GM21528 (cell line): ENCODE data around the gene DVL1.
"Not testable (repeated sequence)": the region's sequence is repeated elsewhere in the genome, so short reads cannot be mapped to it uniquely, and the experiment has no call there.

Experiments used
- ATAC-seq: cut with Tn5 transposase; IDR thresholded peaks from one replicate; pipeline ENCODE4 v1.9.1; 2021; ENCODE audit warnings: mild to moderate bottlenecking, moderate library complexity; ENCODE audit not compliant: unreplicated experiment, low FRiP score

The DVL1 gene

DNA sequence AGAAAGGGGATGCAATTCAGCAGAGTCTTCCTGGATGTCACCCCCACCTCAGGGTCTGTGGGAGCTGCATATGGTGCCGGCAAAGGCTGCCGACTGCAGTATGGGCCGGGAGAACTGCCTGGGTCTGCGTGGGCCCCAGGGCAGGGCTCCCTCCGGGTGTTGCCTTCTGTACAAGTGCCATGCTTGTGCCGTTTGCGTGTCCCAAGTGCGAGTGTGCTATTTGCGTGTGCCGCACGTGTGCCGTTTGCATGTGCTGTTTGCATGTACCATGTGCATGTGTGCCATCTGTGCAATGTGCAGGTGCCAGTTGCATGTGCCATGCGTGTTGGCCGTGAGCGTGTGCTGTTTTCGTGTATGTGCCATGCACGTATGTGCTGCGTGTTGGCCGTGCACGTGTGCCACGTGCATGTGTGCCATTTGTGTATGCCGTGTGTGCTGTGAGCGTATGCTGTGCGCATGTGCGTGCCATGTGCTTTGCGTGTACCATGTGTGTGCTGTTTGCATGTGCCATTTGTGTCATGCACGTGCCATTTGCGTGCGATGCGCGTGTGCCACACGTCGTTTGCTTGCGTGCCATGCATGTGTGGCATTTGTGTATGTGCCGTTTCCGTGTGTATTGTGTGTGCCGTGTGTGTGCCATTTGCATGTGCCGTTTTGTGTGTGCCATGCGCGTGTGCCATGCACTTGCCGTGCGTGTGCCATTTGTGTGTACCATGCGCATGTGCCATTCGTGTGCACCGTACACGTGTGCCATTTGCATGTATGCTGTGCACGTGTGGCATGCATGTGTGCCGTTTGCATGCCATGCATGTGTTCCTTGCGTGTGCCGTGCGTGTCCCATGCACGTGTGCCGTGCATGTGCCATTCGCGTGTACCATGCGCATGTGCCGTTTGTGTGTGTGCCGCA, 19.7 kb downstream of the DVL1 start:
- ATAC-seq: no peak

DNA sequence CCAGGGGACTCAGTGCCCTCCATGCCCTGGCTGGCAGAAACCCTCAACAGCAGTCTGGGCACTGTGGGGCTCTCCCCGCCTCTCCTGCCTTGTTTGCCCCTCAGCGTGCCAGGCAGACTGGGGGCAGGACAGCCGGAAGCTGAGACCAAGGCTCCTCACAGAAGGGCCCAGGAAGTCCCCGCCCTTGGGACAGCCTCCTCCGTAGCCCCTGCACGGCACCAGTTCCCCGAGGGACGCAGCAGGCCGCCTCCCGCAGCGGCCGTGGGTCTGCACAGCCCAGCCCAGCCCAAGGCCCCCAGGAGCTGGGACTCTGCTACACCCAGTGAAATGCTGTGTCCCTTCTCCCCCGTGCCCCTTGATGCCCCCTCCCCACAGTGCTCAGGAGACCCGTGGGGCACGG, 21.0 kb downstream of the DVL1 start:
- ATAC-seq: no peak

DNA sequence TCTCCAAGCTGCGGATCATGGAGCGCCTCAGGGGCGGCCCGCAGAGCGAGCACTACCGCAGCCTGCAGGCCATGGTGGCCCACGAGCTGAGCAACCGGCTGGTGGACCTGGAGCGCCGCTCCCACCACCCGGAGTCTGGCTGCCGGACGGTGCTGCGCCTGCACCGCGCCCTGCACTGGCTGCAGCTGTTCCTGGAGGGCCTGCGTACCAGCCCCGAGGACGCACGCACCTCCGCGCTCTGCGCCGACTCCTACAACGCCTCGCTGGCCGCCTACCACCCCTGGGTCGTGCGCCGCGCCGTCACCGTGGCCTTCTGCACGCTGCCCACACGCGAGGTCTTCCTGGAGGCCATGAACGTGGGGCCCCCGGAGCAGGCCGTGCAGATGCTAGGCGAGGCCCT, 21.9 kb downstream of the DVL1 start:
- ATAC-seq: no peak

DNA sequence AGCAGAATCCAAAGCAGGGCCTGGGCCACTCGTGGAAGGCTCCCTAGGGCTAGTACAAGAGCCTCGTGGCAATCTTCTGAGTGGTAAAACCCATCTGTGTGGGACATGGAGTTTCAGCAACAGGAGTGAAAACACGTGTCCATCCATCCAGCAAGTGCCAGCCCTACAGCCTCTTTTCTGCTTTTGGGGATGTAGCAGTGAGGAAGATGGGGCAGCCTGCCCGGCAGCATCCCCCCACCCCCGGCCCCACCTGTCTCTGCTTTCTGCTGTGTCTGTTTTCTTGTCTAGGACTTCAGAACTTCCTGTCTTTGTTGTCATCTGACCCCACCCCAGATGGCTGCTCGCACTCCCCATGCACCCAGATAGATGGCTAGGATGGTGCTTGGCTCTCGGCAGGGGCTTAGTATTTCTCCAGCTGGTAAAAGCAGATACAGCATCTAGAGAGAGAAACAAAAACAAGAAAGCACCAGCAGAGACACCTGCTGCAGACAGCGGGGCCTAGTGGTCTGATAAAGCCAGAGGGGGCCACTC, 23.1 kb downstream of the DVL1 start:
- no peak for ATAC-seq

DNA sequence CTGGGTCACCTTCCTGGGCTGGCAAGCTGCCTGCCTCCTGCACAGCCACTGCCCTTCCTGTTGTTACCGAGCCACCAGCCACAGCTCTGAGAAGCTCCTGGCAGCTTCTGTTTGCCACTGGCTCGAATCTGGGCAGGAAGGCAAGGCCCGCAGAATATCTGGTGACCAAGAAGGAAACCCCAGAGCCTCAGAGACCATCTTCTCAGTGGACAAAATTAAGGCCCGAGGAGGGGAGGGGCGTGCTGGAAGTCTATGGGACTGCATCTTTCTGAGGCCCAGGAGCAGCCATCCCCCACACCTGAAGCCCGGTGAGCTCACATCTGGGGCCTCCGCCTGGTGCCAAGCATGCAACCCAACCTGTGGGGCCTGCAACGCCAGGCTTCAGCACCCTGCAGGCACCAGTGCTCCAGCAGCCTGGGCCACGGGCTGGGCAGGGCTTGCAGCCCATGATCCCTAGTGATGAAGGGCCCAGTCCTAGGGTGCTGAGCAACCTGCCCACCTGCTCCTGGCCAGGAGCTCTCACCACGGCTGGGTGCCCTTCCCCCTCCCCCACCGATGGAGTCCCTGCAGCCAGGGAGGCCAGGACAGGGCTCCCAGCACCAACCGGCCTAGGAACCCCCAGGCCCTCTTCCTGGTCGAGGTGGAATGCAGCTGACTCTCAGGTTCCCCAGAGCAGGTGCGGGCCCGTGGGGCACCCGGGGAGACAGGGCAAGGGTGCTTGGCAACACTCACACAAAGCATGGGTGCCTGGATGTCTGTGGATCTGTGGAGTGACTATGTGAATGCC, 23.7 kb downstream of the DVL1 start:
- ATAC-seq: no peak

DNA sequence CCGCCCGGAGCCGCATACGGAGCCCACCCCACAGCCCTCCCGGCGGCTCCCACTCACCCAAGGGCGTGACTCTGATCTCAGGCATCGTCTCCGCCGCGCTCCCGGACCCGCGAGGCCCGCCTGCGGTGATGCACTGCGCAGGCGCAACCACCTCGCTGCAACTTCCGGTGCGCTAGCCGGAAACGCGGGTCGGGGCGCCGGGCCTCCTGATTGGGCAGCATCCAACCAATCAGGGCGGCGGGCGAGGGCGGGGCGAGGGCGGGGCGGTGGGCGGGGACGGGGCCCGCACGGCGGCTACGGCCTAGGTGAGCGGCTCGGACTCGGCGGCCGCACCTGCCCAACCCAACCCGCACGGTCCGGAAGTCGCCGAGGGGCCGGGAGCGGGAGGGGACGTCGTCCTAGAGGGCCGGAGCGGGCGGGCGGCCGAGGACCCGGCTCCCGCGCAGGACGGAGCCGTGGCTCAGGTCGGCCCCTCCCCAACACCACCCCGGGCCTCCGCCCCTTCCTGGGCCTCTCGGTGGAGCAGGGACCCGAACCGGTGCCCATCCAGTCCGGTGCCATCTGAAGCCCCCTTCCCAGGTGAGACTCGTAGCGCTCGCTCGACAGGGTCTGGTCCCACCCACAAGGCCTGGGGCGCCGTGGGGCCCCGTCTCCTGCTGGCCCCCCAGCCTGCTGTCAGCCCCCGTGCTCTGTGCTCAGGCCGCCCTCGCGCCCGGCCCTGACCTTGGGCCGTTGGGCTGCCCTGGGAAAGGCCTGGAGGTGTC, 24.5 kb downstream of the DVL1 start, which contains the start of the genes CPTP and INTS11:
TSS of gene CPTP (plus strand) at position 279 of the 764 bp plus-strand sequence. CDS start 2,109 bp downstream, outside the sequence.
TSS of gene INTS11 (minus strand) at position 137 of the 764 bp plus-strand sequence. CDS start at position 85, 52 bp downstream.
- peak; percentile 63 for ATAC-seq

DNA sequence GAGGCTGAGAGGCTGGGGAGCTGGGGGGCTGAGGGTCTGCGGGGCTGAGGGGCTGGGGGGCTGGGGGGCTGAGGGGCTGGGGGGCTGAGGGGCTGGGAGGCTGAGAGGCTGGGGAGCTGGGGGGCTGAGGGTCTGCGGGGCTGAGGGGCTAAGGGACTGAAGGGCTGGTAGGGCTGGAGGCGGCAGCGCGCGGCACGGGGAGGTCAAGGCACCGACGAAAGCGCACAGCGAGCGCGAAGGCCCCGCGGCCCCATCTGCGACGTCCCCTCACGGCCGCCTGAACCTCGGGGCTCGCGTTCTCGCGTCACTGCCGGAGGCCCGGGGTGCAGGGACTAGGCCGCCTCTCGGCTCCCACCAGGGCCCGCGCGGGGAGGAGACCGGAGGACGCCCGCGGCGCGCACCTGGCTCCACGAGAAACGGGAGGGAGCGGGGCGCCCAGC, 25.1 kb downstream of the DVL1 start:
- ATAC-seq: peak; percentile 26

DNA sequence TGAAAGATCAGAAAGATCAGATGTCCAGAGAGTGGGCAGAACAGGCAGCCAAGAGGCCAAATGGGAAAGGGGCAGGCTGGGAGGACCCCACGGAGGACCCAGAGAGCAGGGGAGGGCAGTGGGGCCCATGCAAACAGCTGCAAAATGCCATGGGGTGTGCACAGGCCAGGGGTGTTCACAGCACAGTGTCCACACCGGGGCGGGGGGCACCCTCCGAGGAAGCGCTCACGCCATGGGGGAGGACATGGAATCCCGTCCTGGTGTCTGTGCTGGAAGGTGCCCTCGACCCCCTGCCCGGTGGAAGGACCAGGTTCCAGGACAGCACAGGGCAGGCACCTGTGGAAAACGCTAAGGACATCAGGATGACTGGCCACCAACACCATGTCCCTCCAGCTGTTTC, 26.3 kb downstream of the DVL1 start:
- ATAC-seq: no peak

DNA sequence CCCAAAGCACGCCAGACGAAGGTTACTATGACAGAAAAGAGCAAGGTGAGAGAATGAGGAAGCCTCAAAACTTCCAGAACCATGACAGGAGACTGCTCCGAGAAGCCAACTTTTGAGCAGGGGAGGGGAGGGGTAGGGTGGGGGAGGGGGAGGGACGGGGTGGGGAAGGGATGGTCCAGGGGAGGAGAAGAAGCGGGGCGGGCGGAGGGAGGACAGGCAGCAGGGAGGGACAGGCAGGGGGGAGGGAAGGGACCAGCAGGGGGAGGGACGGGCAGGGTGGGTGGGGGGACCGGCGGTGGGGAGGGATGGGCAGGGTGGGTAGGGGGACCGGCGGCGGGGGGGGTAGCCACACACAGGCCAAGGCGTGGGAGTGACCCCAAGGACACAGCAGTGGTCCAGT, 26.8 kb downstream of the DVL1 start:
- no peak for ATAC-seq

DNA sequence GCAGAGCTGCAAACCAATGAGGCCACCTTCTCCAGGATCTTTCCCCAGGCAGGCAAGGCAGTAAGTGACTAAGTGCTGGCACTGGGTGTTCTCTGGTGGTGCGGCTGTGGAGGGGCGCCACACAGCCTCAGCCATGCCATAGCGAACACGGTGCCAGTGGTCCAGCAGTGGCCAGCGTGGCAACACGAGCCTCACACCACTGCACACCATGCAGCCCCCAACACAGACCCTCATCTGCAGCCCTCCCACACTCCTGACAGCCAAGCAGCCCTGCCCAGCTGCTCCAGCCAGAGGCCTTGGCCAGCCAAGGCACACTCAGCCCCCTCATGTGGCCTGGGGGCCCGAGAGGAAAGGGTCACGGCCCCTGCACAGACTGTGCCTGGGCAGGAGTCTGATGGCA, 27.7 kb downstream of the DVL1 start:
- no peak for ATAC-seq

DNA sequence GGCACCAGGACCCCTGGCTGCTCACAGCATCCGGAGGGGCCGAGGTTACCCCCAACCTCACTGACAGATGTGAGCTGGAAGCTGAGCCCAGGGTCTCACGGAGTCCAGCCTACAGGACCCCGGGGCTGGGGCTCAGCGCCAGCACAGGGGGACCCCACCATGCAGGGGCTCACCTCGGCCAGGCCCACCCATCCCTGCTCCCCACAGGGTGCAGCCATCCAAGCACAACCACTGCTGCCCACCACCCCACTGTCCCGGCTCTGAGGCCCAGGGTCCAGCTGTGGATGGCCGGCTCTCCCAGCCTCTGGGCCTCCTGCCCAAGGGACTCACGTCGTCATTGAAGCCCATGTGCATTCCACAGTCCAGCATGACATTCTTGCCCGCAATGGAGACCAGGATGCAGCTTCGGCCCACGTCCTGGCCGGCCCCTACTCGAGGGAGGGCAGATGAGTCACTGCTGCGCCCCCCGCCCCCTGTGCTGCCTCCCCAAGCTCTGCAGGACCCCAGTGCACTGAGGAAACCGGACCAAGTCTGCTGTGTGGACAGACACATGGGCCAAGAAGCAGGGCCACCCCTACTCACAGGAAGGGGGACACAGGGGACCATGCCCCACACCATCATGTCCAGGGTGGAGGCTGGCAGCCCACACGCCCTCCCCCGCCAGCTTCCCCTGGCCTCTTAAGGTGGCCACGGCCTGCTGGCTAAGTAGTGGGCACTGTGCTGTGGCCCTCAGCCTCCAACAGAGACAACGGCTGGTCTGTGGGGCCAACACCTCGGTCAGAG, 28.4 kb downstream of the DVL1 start:
- ATAC-seq: no peak

DNA sequence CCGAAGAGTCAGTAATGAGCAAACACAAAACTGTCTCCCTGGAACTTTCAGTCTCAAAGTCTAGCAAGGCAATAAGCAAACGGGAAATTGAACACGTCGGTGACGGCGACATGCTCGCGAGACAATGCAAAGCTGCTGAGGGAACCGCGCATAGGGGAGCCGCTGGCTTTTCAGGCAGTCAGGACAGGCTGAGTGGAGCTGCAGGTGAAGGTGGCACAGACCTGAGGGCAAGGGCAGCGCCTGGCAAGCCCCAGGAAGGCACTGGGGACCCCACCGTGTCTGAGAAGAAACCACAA, 29.6 kb downstream of the DVL1 start:
- no peak for ATAC-seq

DNA sequence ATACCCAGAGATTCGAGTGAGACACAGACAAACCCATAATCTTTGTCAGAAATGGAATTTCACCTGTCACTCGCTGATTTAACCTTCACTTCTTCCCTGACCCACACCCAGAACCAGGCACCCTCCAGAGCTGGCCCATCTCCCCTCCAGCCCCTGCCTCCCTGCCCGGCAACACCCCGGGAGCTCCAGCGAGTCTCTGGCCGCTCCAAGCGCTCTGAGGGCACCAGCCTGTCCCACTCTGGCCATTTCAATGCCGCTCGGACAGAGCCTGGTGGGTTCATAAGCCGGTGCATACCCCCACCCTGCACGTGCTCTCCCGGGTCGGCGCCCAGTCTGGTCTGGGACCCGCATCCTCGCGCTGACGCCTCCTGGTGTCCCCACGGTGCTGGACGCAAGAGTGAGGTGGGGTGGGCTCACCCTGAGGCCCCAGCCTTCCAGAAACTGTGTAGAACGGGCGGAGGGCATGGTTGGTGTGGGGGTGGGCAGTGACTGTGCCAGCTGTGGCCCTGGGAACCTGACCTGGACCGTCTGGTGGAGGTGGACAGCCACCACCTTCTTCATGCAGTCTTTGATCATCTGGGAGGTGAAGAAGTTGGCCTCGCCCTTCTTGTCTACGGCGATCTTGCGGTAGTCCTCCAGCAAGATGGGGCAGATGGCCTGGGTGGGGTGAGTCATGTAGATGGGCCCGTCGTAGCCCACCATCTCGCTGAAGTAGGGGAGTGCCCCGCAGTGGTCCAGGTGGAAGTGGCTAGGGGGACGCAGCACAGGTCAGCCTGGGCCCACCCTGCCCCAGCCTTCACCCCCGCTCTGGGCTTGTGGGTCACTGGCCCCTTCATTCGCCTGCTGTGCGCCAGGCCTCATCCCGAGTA, 30.2 kb downstream of the DVL1 start:
- ATAC-seq: no peak

DNA sequence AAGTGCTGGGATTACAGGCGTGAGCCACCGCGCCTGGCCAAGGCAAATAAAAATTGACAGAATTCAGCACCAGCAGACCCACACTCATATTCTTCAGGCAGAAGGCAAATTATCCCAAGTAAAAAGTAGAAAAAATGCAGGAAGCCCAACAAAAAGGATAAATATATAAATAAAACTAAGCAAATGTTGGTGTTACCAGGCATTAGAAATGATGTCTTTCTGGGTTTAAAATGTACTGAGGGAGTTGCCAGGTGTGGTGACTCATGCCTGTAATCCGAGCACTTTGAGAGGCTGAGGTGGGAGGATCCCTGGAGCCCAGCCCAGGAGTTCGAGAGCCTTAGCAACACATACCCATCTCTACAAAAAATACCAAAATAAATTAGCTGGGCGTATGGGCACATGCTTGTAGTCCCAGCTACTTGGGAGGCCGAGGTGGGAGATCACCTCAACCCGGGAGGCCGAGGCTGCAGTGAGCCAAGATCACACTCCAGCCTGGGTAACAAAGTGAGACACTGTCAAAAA, 31.0 kb downstream of the DVL1 start:
- no peak for ATAC-seq

DNA sequence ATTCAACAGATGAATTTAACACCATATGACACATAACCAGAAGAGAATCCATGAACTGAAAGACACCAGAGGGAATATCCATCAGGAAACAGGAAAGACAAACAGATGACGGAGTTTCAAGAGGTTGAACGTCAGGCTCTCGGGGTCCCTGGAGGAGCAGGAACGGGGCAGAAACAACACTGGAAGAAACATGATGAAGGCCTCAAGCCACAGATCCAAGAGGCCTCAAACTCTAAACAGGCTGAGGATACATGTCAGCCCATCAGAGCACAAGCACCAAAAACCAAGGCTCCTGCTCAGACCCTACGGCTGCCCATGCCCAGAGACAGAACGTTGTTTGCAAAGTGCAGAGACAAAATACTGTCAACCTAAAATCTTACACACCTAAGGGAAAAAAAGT, 31.8 kb downstream of the DVL1 start:
- ATAC-seq: no peak

DNA sequence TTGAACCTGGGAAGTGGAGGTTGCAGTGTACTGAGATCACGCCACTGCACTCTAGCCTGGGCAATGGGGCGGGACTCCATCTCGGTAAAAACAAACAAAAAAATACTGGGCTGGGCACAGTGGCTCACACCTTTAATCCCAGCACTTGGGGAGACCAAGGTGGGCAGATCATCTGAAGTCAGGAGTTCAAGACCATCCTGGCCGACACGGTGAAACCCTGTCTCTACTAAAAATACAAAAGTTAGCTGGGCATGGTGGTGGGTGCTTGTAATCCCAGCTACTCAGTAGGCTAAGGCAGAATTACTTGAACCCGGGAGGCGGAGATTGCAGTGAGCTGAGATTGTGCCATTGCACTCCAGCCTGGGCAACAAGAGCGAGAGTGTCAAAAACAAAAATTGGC, 33.0 kb downstream of the DVL1 start:
- ATAC-seq: not testable (repeated sequence)

DNA sequence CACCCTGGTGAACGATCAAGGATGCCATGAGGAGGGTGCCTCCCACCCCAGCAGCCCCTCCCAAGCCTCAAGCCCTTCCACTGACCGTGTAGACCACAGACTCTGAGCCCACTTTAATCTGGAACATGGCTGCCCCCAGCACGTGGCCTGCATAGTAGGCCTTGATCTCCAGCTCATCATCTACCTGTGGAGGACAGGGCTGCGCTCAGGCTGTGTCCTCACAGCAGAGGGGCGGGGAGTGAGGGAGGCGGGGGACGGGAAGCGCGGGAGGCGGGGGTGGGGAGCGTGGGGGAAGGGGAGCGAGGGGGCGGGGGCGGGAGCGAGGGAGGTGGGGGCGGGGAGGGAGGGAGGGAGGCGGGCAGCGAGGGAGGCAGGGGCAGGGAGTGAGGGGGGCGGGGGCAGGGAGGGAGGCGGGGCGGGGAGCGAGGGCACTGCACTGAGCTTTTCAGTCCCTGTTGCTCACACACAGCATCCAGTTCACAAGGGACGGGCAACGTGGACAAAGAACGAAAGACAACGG, 33.7 kb downstream of the DVL1 start:
- no peak for ATAC-seq

DNA sequence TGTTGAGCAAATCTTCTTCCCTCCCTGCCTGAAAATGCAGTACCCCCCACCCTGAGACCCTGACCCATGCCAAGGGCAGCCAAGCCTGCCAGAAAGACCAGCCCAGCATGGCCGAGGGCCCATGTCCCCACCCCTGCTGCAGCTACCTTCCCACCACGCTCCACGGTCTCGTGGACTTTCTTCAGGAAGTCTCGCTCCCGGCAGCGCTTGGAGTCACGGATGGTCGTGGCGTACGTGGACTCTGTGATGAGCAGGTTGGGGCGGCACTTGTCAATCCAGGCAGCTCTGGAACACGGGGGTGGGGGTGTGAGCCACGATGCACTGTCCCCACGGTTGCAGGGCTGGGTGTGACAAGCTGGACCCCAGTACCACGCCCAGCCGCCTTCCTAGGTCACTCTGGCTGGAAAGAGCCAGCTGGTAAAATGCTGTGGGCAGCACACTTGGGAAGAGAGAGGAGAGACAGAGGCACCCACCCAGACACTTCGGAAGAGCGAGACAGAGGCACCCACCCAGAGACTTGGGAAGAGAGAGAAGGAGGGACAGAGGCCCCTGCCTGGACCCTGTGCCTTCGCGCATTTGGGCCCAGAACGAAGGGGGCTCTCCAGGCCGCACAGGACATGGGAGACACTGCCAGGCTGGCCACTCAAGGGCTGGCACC, 34.4 kb downstream of the DVL1 start:
- no peak for ATAC-seq
